GM19351 (cell line): Measurements from ENCODE around the gene RNU7-1.

Experiments
- ATAC-seq: cut with Tn5 transposase; IDR thresholded peaks from one replicate; pipeline ENCODE4 v1.9.1; 2021; ENCODE audit warnings: mild to moderate bottlenecking, moderate library complexity; ENCODE audit not compliant: unreplicated experiment

RNU7-1 gene

DNA sequence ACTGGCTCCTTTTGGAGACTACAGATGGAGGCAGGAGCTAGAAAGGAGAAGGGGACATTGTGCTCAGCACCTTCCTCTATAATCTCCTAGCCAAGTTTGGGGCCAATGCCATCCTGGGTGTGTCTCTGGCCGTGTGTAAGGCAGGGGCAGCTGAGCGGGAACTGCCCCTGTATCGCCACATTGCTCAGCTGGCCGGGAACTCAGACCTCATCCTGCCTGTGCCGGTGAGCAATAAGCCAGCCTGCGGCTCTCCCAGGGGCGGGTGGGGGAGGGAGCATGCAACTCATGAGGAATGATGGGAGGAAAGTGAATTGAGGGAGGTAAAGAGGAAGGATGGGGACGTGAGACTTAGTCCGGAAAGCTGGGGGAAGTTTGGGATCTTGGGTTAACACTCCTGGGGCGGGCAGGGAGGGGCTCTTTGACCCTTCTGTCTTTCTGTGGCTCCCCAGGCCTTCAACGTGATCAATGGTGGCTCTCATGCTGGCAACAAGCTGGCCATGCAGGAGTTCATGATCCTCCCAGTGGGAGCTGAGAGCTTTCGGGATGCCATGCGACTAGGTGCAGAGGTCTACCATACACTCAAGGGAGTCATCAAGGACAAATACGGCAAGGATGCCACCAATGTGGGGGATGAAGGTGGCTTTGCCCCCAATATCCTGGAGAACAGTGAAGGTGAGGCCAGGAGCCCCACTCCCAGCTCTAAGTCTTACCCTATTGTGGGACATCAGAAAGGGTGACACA is 26.0 kb upstream of the RNU7-1 start:
- no peak for ATAC-seq

DNA sequence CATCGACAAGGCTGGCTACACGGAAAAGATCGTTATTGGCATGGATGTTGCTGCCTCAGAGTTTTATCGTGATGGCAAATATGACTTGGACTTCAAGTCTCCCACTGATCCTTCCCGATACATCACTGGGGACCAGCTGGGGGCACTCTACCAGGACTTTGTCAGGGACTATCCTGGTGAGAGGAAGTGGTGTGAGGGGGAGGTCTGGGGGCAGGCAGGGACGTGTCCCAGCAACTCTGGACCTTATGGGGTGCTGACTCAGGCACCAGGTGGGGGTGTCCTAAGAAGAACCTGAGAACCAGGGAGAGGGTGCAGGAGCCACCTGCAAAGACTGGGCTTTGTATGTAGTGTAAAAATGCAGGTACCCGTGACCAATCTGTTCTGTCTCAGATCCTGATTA is 24.0 kb upstream of the RNU7-1 start:
- no peak for ATAC-seq

DNA sequence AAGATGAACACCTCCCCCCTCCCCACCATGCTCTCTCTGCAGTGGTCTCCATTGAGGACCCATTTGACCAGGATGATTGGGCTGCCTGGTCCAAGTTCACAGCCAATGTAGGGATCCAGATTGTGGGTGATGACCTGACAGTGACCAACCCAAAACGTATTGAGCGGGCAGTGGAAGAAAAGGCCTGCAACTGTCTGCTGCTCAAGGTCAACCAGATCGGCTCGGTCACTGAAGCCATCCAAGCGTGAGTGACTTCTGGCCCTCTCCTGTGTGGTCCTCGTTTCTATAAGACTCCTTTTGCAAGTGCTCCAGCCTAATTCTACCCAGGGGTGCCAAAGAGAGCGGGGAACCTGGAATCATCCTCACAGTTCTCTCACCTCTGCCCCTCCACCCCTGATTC is 22.1 kb upstream of the RNU7-1 start:
- ATAC-seq: no peak

- ATAC-seq: no peak
Observed at GRCh38 chr12:6921996-6922946, 21.3 kb upstream of the RNU7-1 start.

- no peak for ATAC-seq
Observed at GRCh38 chr12:6923003-6923732, 20.4 kb upstream of the RNU7-1 start.

DNA sequence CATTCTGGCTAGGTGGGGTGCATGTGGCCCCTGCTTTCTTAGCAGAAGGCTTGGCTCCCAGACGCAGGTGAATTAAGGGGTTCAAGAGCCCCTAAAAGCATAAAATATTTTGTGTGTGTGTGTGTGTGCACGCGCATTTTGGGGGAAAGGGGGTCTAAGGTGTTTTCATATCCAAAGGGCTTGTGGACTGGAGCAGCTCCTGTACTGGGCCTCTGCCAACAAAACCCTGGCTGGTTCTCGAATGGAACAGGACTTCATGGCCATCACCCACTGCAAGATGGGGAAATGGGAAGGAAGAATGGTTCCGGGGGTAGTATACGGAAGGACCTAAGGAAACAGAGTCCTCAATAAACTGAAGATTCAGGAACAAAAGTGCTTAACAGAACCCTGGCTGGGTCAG is 19.8 kb upstream of the RNU7-1 start:
- no peak for ATAC-seq

GRCh38 chr12:6925239-6925539 is 18.4 kb upstream of the RNU7-1 start:
- ATAC-seq: no peak

GRCh38 chr12:6925540-6926279 is 17.9 kb upstream of the RNU7-1 start:
- no peak for ATAC-seq

GRCh38 chr12:6927379-6928021 is 16.1 kb upstream of the RNU7-1 start, which contains the start of gene ATN1:
ATN1 (plus strand) TSS chr12:6927959; CDS start chr12:6934002, 6,043 bp downstream.
- ATAC-seq: no peak

DNA sequence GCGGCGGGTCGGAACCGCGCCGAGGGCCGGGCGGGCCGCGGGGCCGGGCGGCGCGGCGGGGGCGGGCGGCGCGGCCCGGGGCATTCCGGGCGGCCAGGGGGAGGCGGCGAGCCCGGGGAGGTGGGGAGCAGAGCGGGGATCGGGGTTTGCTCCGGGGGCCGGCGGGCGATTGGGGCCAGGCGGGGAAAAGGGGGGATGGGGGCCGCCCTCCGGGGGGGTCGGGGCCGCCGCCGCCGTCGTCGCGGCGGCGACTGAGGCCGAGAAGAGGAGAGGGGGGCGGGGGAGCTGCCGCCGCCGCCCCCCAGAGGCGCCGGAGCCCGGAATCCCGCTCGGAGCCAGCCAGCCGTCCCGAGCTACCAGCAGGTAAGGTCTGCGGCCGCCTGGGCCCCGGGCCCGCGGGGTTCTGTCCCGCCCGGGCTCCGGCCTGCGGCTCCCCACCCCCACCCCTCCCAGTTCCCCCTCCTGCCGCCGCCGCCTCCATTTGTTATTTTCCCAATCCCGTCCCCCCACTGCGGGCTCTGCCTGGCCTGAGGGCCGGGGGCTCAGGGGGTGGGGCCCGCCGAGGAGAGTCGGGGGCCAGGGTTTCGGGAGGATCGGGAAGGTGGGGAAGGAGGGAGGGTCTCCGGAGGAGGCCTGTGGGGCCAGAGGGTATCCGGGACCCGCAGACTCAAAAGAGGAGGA is 15.5 kb upstream of the RNU7-1 start:
- ATAC-seq: no peak

DNA sequence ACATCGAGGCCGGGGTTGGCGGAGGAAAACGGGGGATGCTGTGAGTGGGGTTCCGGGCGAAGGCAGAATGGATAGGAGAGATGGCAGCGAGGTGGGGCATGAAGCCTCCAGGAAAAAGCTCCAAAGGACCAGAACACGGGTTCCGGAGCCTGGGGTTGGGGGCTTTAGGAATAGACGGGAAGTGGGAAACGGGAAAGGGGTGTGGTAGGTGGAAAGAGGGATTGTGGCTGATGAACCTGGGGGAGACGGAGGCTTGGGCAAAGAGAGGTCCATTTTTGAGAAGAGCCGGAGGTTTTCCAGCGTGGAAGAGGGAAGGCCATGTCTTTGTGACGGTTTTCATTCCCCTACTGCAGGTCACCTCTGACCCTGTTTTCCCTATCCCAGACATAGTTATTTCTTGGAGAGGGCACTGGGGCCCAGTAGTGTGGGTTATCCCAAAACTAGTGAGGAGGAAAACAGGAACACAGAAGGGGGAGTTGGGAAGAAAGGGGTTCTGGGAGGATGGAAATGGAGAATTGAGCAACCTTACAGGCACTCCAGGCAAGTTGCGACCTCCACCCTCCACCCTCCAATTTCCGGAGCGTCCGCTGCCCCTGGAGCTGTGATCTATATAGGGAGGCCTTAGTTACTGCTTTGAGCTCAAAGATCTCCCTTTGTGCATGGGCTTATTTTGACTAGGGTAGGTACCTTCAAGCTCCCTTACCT is 14.8 kb upstream of the RNU7-1 start:
- no peak for ATAC-seq

- no peak for ATAC-seq
Observed at GRCh38 chr12:6929466-6930452, 13.9 kb upstream of the RNU7-1 start.

DNA sequence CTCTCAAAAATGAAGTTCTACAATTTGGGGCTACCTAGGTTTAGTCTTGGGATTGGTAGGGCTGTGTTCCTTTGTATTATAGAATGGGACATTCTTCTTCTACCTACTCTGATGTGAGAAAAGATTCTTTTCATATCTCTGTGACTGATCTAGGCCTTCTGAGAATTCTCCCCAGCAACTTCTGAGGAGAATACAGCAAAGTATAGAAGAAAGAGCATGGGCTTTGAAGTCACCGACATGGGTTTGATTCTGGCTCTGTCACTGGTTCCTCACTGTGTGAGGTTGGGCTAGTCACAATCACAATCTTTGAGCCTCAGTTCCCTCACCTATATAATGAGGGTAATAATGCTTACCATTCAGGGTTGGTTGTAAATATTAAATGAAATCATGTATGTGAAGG is 10.8 kb upstream of the RNU7-1 start:
- ATAC-seq: no peak

DNA sequence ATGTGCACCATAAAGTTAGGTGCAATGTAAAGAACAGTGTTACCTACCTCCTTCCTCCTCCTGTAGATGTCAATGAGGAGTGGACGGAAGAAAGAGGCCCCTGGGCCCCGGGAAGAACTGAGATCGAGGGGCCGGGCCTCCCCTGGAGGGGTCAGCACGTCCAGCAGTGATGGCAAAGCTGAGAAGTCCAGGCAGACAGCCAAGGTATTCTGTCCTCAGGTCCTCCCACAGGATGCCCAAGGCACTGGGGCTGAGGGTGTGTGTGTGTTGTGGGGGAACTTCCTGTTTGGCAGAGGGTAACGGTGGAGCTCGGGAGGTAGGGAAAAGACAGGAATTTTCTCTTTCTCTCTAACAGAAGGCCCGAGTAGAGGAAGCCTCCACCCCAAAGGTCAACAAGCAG is 9.5 kb upstream of the RNU7-1 start:
- no peak for ATAC-seq

DNA sequence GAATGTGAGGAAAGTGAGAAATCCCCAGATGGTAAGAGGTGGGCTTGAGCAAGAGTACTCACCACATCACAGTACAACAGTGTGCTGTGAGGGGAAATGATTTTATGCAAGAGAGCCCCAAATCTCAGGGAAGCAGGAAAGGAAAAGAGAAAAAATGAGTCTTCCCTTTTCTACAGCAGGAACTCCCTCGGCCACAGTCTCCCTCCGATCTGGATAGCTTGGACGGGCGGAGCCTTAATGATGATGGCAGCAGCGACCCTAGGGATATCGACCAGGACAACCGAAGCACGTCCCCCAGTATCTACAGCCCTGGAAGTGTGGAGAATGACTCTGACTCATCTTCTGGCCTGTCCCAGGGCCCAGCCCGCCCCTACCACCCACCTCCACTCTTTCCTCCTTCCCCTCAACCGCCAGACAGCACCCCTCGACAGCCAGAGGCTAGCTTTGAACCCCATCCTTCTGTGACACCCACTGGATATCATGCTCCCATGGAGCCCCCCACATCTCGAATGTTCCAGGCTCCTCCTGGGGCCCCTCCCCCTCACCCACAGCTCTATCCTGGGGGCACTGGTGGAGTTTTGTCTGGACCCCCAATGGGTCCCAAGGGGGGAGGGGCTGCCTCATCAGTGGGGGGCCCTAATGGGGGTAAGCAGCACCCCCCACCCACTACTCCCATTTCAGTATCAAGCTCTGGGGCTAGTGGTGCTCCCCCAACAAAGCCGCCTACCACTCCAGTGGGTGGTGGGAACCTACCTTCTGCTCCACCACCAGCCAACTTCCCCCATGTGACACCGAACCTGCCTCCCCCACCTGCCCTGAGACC is 8.0 kb upstream of the RNU7-1 start:
- no peak for ATAC-seq

- ATAC-seq: no peak
Observed at GRCh38 chr12:6936194-6936635, 7.4 kb upstream of the RNU7-1 start.
